Suppressor macrophage treated with lipopolysaccharide for 4 hours (primary cell): Measurements from ENCODE around the gene TOX2.

Experiments used
- DNase-seq: peaks from one replicate; pipeline ENCODE4 v3.0.0-alpha.2; 2020

TOX2 gene, protein sequence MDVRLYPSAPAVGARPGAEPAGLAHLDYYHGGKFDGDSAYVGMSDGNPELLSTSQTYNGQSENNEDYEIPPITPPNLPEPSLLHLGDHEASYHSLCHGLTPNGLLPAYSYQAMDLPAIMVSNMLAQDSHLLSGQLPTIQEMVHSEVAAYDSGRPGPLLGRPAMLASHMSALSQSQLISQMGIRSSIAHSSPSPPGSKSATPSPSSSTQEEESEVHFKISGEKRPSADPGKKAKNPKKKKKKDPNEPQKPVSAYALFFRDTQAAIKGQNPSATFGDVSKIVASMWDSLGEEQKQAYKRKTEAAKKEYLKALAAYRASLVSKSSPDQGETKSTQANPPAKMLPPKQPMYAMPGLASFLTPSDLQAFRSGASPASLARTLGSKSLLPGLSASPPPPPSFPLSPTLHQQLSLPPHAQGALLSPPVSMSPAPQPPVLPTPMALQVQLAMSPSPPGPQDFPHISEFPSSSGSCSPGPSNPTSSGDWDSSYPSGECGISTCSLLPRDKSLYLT

DNA sequence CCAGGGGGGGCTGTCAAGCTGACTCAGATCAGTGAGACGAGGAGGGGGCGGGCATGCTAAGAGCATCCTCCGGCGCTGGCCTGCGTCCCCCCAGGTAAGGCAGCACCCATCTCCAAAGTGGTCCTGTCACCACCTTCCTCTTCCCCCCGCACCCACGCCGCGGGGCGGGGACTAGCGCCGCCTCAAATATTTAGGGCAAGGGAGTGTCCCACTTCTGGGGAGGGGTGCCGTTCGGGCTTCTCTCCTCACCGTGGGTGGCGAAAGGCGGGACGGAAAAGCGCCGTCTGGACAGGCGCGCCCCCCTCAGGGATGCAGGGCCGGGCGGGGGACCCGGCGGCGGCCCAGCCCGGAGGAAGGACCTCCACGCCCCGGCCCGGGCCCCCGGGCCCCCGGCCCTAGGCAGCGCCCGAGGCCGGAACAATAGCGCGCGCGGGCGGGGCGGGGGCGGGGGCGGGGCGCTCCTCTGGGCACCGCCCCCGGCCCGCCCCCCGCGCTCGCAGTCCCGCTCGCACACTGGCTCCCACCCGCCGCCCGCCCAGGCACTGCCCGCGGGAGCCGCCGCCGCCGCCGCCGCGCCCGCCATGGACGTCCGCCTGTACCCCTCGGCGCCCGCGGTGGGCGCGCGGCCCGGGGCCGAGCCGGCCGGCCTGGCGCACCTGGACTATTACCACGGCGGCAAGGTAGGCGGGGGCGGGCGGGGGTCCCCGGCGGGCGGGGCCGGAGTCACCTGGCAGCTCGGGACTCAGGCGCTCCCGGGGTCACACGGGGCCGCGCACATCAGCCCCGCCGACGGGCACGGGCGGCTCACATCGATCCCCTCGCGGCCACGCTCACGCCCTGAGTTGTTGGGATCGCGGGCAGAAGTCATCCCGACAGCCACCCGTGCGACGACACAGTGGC, at the start of gene TOX2:
TOX2 (plus strand) TSS at position 542 of the 900 bp plus-strand sequence; CDS start at position 582, 40 bp downstream.
- peak; percentile 27 for DNase-seq

DNA sequence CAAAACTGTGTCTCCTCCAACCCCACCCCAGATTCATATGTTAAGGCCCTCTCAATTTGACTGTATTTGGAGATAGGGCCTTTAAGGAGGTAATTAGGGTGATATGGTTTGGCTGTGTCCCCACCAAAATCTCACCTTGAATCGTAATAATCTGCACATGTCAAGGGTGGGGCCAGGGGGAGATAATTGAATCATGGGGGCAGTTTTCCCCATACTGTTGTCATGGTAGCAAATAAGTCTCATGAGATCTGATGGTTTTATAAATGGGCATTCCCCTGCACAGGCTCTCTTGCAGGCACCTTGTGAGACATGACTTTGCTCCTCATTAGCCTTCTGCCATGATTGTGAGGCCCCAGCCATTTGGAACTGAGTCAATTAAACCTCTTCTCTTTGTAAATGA, 46.6 kb upstream of the TOX2 start:
- DNase-seq: no peak

DNA sequence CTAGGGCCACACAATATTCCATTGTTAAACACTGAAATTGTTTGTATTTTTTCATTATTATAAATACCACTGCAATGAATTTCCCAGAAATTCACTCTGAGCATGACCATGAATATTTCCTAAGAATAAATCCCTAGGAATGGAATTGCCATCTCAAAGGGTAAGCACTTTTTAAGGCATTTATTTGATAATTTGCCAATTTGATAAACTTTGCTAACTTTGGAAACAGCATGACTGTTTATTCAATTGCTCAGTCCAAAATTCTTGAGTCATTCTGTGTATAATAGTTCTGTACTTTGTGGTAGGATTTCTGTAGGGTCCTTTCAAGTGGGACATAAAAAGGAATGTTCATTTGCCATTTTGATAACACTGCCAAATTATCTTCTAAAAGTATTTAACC, 44.2 kb upstream of the TOX2 start:
- DNase-seq: no peak

DNA sequence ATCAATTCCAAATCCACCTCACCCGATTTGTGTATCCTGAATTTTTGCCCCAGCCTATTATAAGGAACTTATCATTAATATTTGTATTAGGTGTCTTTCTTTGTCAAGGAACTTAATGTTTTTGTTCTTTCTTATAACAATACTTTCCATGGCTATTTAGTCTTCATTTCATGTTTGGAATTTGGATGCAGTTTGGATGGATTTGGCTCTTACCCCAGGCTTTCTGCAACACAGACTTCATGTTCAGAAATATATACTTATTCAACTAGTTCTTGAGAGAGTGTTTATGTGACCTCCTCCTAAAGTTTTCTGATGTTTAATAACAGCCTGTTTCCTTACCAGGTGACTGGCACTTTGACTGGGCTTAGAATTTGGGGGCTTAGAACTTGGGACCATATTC, 35.9 kb upstream of the TOX2 start:
- DNase-seq: no peak

GRCh38 chr20:43893930-43894329, 20.7 kb upstream of the TOX2 start:
- no peak for DNase-seq

DNA sequence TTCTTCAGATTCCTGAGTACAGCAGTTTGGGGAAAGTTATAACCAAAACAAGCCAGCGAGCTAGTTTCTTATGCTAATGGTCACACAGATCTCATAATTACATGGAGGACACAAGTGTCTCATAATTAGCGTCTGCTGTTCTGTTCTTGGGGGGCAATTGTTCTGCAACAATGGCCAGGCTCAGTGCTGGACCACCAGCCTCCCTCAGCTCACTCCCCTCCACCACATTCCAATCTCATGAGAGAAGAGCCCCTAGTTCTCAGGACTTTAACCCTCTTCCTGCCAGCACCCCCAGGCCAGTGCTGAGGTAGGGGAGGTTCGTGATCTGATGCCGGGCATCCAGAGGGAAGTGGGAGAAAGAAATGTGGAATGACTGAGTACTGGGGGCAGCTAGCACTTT, 20.2 kb upstream of the TOX2 start:
- no peak for DNase-seq

DNA sequence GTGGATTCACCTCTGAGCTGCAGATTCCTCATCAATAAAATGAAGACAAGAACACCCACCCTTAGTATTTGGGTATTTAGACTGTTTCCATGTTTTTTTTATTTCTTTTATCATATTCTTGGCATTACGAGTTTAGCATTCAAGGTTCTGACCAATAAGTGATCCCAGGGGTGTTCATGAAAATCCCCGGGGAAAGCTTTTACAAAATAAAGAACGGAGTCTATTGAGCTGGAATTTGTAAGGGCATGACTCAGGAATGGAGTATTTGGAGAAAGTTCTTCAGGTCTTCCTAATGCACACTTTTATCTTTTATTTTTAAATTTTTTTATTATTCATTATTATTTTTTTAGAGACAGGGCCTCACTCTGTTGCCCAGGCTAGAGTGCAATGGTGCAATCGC, 19.4 kb upstream of the TOX2 start:
- DNase-seq: no peak

DNA sequence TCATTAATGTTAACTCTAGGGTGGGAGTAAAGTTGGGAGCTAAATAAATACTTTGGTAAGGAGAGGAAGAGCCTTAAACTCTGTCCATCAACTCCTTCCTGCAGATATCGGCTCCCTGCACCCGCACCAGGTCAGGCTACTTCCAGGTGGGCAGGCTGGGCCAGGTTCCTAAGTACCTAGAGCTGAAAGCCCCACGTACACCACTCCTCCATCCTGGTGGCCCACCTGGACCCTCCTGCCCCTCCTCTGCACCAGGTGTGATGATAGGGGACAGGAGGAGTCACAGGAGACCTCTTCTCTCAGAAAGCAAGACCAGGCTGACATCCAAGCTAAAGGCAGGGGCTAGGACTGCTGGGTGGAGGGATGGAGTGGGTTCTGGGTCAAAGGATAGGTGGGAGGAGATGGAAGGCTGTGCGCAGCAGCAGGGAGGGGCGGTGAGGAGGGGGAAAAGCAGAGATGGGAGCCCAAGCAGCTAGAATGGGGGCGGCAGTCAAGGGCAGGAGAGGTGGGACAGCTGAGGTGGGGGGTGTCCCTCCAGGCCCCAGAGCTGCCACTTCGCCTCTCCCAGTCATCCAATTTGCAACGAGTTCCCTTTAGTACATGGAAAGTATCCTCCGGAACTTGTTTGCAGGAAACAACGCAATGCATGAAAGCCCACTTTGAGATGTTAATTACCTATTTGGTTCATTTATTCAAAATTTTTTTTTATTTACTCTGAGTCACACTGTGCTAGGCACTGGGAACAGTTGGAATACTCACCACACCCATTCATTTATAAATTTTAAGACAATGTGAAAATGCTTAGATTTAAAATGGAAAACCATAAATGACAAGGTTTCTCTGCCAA, 15.2 kb upstream of the TOX2 start:
- DNase-seq: no peak

GRCh38 chr20:43900121-43900466, 14.6 kb upstream of the TOX2 start:
- DNase-seq: no peak

GRCh38 chr20:43900496-43900895, 14.2 kb upstream of the TOX2 start:
- no peak for DNase-seq

- no peak for DNase-seq
These were observed 13.4 kb upstream of the TOX2 start for GRCh38 chr20:43901296-43901695.

DNA sequence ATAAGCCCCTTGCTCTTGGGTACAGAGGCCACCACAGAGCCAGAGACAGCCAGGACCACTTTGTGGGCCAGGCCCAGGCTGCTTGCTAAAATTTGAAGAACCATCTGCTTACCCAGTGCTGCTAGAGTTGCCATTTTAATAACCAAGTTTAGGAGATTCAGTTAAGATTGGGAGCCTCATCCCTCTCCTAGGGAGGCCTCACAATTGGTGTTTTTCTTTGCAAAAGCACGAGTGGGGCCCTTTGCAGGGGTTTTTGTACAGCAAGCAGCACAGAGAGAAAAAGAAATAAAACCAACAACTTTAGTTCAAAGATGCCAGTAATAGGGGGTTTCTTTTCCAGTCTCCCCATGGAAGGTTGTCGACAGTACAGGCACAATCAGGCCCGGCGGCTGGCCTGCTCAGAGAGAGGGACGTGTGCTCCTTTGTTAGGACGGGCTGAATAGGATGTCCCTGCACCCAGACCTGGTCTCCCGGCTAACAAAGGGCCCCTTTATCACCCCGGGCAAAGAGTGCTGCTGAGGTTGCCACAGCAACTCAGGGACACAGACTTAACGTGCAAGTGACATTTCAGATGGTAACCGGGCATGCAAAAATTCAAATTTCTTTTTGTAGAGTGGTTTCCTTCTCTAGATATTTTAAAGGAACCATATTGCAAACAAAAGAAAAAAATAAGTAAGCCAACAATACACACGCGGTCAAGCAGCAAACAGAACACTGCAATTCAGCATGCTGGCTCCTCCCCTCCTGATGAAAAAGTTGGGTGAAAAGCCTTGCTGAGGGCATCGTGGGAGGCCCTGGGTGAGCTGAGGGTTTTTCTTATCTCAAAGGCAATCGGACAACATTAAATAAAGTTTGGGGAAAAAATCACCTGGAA, 10.5 kb upstream of the TOX2 start:
- no peak for DNase-seq

GRCh38 chr20:43904827-43905177, 9.8 kb upstream of the TOX2 start:
- no peak for DNase-seq

- no peak for DNase-seq
These were observed 8.1 kb upstream of the TOX2 start for GRCh38 chr20:43906505-43907034.

DNA sequence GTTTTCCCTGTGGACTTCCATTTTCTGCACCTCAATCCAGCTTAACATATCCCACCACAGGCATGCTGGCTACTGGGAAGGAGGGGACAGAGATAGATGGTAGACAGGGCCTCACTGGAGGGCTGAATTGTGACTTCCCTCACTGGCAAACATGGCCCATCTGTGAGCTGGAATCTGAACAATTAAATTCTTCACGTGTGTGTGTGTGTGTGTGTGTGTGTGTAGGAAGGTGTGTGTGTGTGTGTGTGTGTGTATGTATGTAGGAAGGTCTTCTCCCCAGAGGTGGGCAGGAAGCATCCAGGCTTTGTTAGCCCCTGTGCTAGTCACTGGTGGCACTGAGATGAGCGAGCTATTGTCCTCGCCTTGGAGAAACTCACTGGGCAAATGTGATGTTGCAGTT, 5.4 kb upstream of the TOX2 start:
- no peak for DNase-seq

DNA sequence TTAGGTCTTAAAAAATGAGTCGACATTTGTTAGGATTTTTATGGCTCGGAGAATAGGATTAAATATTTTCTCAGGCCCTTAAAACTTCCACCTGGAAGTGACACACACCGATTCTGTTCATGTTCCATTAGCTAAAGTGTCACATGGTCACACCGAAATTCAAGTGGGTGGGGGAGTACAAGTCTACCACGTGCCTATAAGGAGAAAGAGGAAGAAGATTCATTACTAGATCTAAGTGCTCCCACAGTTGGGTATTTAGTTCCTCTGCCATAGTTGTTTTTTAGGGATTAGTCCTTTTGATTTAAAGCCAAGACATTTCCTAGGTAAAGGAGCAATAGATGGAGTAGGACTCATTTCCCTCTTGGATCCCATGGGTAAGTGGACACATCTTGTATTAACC, 4.9 kb upstream of the TOX2 start:
- DNase-seq: peak; percentile 80

GRCh38 chr20:43910564-43910963, 4.1 kb upstream of the TOX2 start:
- DNase-seq: no peak

GRCh38 chr20:43911066-43911465, 3.6 kb upstream of the TOX2 start:
- DNase-seq: peak; percentile 27

GRCh38 chr20:43913291-43914025, 1.2 kb upstream of the TOX2 start:
- no peak for DNase-seq

GRCh38 chr20:43915211-43916072, 790 bp downstream of the TOX2 start:
- DNase-seq: peak; percentile 18
